MM.1S (cell line): ENCODE results near the gene NANP.
"Not testable (repeated sequence)": the region's sequence is repeated elsewhere in the genome, so short reads cannot be mapped to it uniquely, and the experiment has no call there.

Source experiments
- DNase-seq: peaks from one replicate; pipeline ENCODE4 v3.0.0-alpha.2; 2015
- H2AFZ ChIP-seq: fragments of 300-600 bp; sonication (generic); 2 replicates; pipeline ENCODE4 v1.6.0; 2016; ENCODE audit warnings: antibody characterized with exemption, low read length
- H3F3A ChIP-seq: fragments of 300-600 bp; sonication (generic); 2 replicates; pipeline ENCODE4 v1.6.1; 2016; ENCODE audit warnings: mild to moderate bottlenecking, antibody characterized with exemption, low read length, moderate library complexity, mixed read lengths; ENCODE audit not compliant: insufficient read depth
- H3K27ac ChIP-seq: fragments of 300-600 bp; sonication (generic); 2 replicates; pipeline ENCODE4 v1.5.1; 2016; ENCODE audit warnings: mild to moderate bottlenecking, low read length
- H3K27me3 ChIP-seq: fragments of 300-600 bp; sonication (generic); replicated peaks from 2 replicates; pipeline ENCODE4 v1.6.0; 2016; ENCODE audit warnings: low read length; ENCODE audit not compliant: insufficient read depth
- H3K36me3 ChIP-seq: fragments of 300-600 bp; sonication (generic); replicated peaks from 2 replicates; pipeline ENCODE4 v1.6.1; 2016; ENCODE audit warnings: mild to moderate bottlenecking, low read length, mixed read lengths; ENCODE audit not compliant: insufficient read depth
- H3K4me1 ChIP-seq: fragments of 300-600 bp; sonication (generic); 2 replicates; pipeline ENCODE4 v1.6.1; 2016; ENCODE audit warnings: low read length, mixed read lengths
- H3K4me2 ChIP-seq: fragments of 300-600 bp; sonication (generic); 2 replicates; pipeline ENCODE4 v1.6.0; 2016; ENCODE audit warnings: low read depth, low read length
- H3K4me3 ChIP-seq: fragments of 300-600 bp; sonication (generic); 2 replicates; pipeline ENCODE4 v1.5.1; 2016; ENCODE audit warnings: low read length, mixed read lengths
- H3K79me2 ChIP-seq: fragments of 300-600 bp; sonication (generic); 2 replicates; pipeline ENCODE4 v1.6.1; 2016; ENCODE audit warnings: mixed run types, low read length, mixed read lengths
- H3K9ac ChIP-seq: fragments of 300-600 bp; sonication (generic); 2 replicates; pipeline ENCODE4 v1.6.1; 2016; ENCODE audit warnings: low read length, mixed read lengths
- H3K9me2 ChIP-seq: fragments of 300-600 bp; sonication (generic); replicated peaks from 2 replicates; pipeline ENCODE4 v1.6.1; 2016; ENCODE audit warnings: mild to moderate bottlenecking, low read length, mixed read lengths; ENCODE audit not compliant: insufficient read depth
- H3K9me3 ChIP-seq: fragments of 300-600 bp; sonication (generic); replicated peaks from 2 replicates; pipeline ENCODE4 v1.6.1; 2016; ENCODE audit warnings: mild to moderate bottlenecking, low read length, mixed read lengths; ENCODE audit not compliant: insufficient read depth
- H4K20me1 ChIP-seq: fragments of 300-600 bp; sonication (generic); 2 replicates; pipeline ENCODE4 v1.6.1; 2016; ENCODE audit warnings: mild to moderate bottlenecking, low read length, moderate library complexity, mixed read lengths; ENCODE audit not compliant: insufficient read depth
- EZH2 ChIP-seq: fragments of 300-600 bp; sonication (generic); optimal IDR thresholded peaks from 2 replicates; pipeline ENCODE3; 2017; ENCODE audit warnings: low read depth, mild to moderate bottlenecking, antibody characterized with exemption, low read length, mixed read lengths
- EZH2phosphoT487 ChIP-seq: fragments of 300-600 bp; sonication (generic); IDR thresholded peaks from 2 replicates; pipeline ENCODE4 v1.6.1; 2018; ENCODE audit warnings: antibody characterized with exemption, low read length
- TF ChIP-seq, protein P1 (sequence below): fragments of 300-600 bp; sonication (generic); IDR thresholded peaks from 2 replicates; pipeline ENCODE4 v1.5.1; 2016; ENCODE audit warnings: antibody characterized with exemption, low read length, mixed read lengths

The NANP gene

GRCh38 chr20:25632940-25633790 is 9.4 kb upstream of the NANP start:
- Histone ChIP-seq H3K9me2 (no peaks in the 10 kb centered on the region), H3K4me2 (no peak overlapping the region), H3K27ac (no peak overlapping the region), H4K20me1 (no peaks in the 10 kb centered on the region), H3K36me3 (no peaks in the 10 kb centered on the region; the same call in 1 of the 2 replicates), H3K4me3 (no peak overlapping the region), H3K79me2 (no peaks in the 10 kb centered on the region), H3K4me1 (no peaks in the 10 kb centered on the region), H3K9me3 (no peaks in the 10 kb centered on the region), H3K27me3 (no peaks in the 10 kb centered on the region), H3F3A (no peaks in the 10 kb centered on the region), H2AFZ (no peak overlapping the region), H3K9ac (no peak overlapping the region)
- no peak for TF ChIP-seq EZH2phosphoT487
- TF ChIP-seq EZH2 = no peak
- TF ChIP-seq, protein P1, sequence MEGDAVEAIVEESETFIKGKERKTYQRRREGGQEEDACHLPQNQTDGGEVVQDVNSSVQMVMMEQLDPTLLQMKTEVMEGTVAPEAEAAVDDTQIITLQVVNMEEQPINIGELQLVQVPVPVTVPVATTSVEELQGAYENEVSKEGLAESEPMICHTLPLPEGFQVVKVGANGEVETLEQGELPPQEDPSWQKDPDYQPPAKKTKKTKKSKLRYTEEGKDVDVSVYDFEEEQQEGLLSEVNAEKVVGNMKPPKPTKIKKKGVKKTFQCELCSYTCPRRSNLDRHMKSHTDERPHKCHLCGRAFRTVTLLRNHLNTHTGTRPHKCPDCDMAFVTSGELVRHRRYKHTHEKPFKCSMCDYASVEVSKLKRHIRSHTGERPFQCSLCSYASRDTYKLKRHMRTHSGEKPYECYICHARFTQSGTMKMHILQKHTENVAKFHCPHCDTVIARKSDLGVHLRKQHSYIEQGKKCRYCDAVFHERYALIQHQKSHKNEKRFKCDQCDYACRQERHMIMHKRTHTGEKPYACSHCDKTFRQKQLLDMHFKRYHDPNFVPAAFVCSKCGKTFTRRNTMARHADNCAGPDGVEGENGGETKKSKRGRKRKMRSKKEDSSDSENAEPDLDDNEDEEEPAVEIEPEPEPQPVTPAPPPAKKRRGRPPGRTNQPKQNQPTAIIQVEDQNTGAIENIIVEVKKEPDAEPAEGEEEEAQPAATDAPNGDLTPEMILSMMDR = no peak
- DNase-seq = no peak

DNA sequence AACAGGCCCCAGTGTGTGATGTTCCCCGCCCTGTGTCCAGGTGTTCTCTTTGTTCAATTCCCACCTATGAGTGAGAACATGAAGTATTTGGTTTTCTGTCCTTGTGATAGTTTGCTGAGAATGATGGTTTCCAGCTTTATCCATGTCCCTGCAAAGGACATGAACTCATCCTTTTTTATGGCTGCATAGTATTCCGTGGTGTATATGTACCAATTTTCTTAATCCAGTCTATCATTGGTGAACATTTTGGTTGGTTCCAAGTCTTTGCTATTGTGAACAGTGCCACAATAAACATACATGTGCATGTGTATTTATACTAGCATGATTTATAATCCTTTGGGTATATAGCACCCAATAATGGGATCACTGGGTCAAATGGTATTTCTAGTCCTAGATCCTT is 6.8 kb upstream of the NANP start:
- H3K79me2 ChIP-seq, H3K9me2 ChIP-seq, H3K9me3 ChIP-seq, H3K9ac ChIP-seq, H3K27me3 ChIP-seq, DNase-seq, H3K27ac ChIP-seq, H3K36me3 ChIP-seq, H2AFZ ChIP-seq, H3F3A ChIP-seq, H4K20me1 ChIP-seq, H3K4me2 ChIP-seq, H3K4me3 ChIP-seq, H3K4me1 ChIP-seq: not testable (repeated sequence)

DNA sequence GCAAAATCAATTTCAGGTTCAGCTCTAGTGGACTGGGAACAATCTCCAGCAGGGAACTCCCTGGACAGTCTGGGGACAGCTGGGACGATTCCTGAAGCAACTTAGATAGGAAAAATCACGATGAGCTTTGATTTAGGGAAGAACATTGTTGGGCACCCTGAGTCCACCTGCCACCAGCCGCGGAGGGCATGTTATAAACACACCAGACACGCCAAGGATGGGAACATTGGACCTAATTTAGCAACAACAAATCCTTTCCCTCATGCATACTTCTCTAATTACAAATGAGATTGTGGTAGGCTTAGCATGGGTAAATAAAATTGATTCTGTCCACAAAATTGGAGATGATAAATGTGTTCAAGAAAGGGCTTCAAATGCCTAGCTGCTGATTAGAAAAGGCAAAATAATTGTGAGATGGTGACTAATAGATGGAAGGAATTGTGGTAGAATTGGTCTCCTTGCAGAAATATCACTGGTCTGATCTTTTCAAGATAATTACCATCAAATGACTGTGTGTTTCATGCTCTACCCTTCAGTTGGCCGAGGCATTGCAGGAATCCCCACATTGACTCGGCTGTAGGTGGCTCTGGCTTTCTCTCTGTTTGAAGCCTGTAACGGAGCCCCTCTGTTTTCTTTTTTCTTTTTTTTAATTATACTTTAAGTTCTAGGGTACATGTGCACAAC is 6.1 kb upstream of the NANP start:
- TF ChIP-seq, protein P1 = no peak
- TF ChIP-seq EZH2 = no peak
- Histone ChIP-seq H4K20me1 (no peaks in the 10 kb centered on the region), H3K36me3 (no peaks in the 10 kb centered on the region; the same call in 1 of the 2 replicates), H2AFZ (no peak overlapping the region), H3K9ac (no peak overlapping the region), H3K79me2 (0 out of 2 replicates have a peak, but pooled peaks cover 6% of the 10 kb centered on the region), H3K9me2 (no peaks in the 10 kb centered on the region), H3K9me3 (no peaks in the 10 kb centered on the region), H3K27ac (no peak overlapping the region), H3F3A (no peaks in the 10 kb centered on the region), H3K4me1 (no peaks in the 10 kb centered on the region), H3K4me3 (no peak overlapping the region), H3K27me3 (no peaks in the 10 kb centered on the region), H3K4me2 (no peak overlapping the region)
- no peak for DNase-seq

DNA sequence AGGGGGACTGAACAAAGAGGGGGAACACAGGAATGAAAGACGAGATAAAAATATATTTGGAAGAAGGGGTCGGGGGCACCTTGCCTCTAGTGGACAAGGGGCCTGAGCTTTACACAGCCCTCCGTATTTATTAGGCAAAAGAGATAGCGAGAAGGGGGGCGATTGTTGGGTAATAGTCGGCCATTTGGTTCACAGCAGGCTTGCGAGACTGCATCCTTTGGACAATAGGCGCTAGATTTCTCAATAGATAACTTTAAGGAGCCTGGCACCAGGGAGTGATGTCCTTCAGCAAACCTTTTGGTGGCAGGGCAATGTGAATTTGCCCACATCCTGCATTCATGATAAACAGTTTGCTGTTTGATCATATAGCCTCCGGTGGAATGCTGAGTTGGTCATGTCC is 3.0 kb upstream of the NANP start:
- no peaks in the 10 kb centered on the region for H3K9me2 ChIP-seq
- H3K36me3 ChIP-seq = no peaks in the 10 kb centered on the region
- H3K27ac ChIP-seq = no peak overlapping the region
- DNase-seq = no peak
- no peaks in the 10 kb centered on the region for H3K27me3 ChIP-seq
- peaks cover 16% of the 10 kb centered on the region for H3F3A ChIP-seq
- H3K9ac ChIP-seq = no peak overlapping the region
- no peaks in the 10 kb centered on the region for H4K20me1 ChIP-seq
- H3K4me3 ChIP-seq = no peak overlapping the region
- no peaks in the 10 kb centered on the region for H3K9me3 ChIP-seq
- peaks cover 24% of the 10 kb centered on the region for H3K79me2 ChIP-seq
- TF ChIP-seq, protein P1 = no peak
- TF ChIP-seq EZH2 (no peak), EZH2phosphoT487 (no peak)
- no peak overlapping the region for H2AFZ ChIP-seq
- no peak overlapping the region for H3K4me2 ChIP-seq
- H3K4me1 ChIP-seq = peaks cover 10% of the 10 kb centered on the region; the same call in 1 of the 2 replicates
